ENCODE data around the gene TMEM52B.
"Not testable (repeated sequence)": the region's sequence is repeated elsewhere in the genome, so short reads cannot be mapped to it uniquely, and the experiment has no call there.

Gene TMEM52B

DNA sequence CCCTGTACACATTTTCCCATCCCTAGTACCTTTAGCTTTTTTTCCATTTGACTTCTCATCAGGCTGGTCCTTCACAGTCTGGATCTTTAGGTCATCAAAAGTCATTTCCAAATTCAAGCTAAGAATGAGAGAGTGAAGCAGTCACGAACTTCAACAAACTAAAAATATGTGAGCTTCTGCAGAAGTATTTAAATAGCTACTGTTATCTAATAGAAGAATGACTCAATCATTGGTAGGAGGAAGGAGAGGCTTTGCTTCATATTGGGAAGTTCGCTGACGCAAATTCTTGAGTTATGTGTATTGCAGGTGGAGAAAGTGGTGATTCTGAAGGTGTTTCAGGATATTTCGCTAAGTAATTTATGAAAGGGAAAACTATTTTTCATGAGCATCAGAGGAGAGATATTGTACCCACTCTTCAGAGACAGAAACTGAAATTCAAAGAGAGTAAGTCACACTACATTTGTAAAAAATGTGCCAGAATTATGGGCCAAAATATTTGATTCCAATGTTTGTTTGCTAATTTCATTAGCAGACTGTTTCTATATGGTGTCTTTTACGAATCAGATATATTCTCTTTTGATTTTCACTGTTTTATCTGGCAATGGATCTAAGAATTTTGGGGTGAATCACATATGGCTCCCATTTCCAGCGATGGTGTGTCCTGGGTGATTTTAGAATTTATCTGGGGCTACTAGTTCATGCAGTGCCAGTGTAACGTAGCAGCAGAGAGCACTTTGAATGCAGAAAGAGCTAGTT, 6.7 kb upstream of the TMEM52B start, which contains the start of gene OLR1:
Gene OLR1, minus strand, starts transcription at position 160 of the 756 bp plus-strand sequence. Its CDS starts 55 bp downstream, at position 105.
- no peak for DNase-seq

DNA sequence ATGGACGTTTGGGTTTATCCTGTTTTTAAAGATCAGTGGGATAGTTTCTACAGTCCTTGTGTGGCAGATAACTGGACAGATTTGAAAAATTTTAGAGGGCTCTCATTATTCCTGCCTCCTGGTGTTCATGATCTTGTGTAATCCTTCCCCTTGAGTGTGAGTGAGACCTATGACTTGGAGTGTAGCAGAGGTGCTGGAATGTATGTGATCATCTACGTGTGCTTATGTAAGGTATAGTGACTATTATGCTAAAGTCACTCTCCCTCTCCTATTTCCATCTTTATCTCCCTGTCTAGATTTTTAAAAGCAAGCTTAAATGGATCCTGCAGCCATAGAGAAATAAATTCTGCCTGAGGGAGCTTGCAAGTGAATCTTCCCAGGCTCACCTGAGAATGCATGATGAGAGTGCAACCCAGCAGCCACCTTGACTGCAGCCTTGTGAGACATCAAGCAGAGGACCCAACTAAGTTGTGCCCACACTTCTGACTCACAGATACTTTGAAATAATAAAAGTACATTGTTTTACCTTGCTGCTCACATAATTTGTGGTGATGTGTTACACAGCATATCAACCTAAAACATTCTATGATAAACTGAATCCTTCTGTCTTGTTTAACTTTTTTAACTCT, 3.7 kb upstream of the TMEM52B start:
- DNase-seq: no peak

DNA sequence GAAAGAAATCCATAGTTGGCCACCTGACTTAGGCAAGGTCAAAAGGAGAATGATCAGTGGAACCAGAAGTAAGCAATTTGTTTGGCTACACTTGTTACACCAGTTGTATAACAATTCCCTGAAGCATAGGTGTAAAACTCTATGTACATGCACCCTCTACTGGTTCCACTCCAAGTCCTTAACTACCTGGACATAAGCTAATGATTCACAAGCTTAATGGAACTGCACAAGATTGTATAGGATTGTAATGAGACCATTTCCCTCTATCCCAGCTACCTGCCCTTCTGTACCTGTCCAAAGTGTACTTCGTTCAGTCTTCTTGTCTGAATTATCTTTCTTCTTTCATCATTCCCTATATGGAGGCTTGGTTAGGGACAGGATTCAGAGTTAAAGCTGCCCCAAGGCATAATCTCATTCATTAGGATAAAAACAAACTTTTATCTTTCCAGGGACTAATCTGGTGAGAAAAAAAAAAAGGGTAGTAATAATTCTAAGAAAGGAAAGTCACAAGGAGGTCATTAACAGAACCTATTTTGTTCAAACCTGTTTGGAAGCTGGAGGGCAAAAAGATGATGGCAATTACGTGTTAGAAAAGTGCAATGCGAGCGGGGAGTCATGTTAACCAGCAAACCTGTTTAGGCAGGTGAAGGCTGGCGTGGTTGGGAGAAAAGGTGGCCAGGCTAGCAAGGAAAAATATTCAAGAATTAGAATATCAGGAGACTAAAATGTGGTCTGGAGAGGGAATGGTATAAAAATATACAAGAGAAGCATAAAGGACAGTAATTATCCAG, 2.8 kb upstream of the TMEM52B start:
- DNase-seq: no peak

DNA sequence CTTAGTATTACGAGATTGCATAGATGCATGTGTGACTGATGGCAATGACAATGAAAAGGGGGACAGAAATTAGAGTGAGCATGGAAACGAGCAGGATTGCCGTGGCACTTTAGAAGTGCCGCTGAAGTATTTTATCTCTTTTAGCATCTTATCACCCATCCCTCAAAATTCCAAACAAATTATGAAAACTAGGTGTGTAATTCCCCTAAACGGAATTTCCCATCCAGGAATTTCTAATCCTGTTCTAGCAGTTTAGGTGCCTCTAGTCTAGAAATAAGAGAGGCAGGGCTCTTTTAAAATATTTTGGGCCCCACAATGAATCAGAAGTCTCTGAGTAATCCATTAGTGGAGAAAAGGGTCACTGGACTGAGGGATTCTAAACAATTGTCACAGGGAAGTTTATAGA, 947 bp downstream of the TMEM52B start:
- DNase-seq: no peak

DNA sequence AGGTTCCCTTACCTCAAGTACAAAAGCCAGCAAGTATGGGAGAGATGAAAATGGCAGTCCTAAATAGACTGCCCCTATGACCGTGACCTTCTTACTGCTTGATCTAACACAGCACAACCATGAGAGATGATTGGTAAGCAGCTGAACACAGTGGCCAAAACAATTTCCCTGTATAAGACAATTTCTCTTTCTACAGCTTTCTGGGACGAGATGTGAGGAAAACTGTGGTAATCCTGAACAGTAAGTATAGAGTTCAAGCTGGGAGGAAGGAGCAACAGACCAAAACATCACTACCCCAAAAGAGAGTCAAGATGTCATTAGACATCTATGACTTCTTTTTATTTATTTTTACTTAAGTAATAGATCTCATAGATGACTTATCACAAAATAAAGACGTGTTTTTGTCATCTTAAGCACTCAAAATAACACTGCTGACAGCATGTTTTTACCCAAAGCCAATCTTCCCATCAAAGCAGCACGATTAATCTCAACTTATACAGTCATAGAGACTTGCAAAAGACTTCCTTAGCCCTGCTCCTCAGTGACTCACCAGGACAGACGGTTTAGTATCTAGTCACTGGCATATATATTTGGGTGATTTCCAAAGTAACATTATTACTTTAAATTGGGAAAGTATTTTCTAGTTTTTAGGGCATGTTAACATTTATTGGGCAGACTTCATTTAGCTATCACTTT, 3.7 kb downstream of the TMEM52B start:
- no peak for DNase-seq

DNA sequence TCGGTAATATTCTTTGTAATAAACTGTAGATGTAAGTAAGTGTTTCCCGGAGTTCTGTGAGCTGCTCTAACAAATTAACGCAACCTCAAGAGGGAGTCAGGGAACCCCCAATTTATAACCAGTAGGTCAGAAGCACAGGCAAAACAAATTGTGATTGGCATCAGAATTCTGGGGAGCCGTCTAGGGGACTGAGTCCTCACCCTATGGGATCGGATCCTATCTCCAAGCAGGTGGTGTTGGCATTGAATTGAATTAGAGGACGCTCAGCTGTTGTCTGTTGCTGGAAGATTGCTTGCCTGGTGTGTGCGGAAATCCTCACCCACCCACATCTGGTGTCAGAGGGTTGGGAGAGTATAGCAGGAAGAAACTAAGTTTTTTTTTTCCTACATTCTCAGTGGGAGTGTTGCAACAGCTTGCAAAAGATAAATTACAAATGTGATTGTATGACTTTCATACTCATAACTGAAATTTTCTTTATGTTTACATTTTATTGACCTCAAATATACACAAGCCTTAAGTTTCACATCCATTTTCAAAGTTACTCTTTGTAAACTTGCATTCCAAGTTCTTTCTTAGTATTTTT, 5.5 kb downstream of the TMEM52B start:
- DNase-seq: no peak

DNA sequence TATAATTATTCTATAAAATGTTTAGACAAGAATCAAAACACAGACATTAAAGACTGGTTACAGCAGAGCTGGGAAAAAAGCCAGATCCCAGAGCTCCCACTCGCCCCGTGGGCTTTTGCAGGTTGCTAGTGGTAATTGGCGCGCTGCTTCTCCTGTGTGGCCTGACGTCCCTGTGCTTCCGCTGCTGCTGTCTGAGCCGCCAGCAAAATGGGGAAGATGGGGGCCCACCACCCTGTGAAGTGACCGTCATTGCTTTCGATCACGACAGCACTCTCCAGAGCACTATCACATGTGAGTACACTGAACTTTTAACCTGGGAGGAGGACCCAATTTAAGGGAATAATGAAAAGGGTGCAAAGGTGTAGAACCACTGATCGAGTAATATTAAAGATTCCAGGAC, 7.5 kb downstream of the TMEM52B start:
- no peak for DNase-seq

DNA sequence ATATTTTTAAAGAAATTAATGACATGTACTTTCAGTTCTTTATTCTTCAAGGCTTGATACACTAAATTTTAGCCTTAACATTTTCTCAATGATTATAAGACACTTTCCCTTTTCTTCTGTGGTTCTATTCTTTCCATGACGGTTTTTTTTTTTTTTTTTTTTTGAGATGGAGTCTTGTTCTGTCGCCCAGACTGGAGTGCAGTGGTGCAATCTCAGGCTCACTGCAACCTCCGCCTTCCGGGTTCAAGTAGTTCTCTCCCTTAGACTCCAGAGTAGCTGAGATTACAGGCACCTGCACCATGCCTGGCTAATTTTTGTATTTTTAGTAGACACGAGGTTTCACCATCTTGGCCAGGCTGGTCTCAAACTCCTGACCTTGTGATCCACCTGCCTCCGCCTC, 8.1 kb downstream of the TMEM52B start:
- not testable (repeated sequence) for DNase-seq

DNA sequence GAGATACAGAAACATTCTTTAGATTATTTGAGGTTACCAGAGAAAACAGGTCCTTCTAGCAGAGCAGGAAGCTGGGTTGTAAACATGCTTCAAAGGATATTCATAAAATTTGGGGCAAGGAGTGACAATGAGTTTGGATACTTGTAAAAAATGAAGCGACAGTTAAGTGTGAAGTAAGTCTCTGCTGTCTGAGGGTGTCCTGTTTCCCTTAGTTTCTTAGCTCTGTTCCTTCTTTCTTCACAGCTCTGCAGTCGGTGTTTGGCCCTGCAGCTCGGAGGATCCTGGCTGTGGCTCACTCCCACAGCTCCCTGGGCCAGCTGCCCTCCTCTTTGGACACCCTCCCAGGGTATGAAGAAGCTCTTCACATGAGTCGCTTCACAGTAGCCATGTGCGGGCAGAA, 10.8 kb downstream of the TMEM52B start:
- no peak for DNase-seq

DNA sequence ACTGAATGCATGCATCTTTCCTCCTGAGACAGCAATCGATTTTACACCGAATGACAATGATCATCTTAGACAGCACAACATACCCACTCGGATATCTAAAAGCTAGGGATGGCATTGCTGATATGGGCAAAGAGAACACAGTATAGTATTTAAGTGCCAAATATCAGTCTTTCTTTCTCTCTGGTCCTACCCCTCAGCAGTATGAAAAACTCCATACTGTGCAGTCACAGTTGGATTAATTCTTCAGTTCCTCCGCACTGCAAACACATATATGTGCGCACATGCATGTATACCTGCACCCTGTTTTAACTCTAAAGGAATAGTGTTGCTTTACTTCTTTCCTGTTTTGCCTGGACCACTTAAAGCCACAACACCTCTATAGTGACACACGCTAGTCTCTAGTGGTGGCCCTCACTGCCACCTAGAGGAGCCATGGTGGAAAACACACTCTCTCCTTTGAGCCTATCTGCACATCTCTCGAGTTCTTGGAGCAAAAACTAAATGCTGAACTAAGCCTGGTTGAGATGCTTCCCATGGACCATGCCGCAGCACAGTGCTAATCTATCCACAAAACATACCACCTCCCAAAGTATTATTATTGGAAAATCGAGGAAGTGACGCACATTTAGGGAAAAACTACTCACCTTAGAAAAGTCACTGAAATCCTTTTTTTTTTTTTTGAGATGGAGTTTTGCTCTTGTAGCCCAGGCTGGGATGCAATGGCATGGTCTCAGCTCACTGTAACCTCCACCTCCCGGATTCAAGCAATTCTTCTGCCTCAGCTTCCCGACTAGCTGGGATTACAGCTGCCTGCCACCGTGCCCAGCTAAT, 11.9 kb downstream of the TMEM52B start:
- DNase-seq: no peak

DNA sequence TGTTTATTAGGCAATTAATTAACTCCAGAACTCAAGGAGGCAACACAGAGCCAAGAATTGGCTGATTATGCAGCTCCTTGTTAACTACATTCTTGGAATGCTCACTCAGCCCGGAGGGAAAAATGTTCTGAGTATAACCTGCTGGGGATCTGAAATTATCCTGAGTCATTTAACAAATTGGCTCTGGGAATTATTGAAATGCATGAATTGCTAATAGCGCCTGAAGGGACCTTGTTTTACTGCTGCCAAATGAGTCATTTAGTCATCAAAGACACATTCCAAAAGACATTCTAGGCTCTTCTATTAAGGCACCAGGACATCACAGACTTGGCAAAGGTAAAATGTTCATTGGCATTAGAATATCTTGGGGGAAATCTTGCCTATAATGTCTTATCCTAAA, 13.0 kb downstream of the TMEM52B start:
- DNase-seq: no peak

DNA sequence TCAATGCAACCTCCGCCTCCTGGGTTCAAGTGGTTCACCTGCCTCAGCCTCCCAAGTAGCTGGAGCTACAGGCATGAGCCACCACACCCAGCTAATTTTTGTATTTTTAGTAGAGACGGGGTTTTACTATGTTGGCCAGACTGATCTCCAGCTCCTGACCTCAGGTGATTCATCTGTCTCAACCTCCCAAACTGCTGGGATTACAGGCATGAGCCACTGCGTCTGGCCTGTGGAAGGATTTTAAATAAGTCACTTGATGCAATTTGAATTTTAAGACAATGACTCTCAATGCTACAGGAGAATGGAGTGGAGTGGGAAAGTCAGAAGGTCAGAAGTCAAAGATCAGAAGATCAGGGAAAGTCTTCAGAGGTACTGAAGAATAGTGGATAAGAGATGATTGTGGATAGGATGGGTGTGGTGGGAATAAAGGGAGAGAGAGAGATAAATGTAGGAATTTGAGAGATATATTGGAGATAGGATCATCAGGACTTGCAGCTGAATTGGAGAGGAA, 15.4 kb downstream of the TMEM52B start:
- DNase-seq: no peak

DNA sequence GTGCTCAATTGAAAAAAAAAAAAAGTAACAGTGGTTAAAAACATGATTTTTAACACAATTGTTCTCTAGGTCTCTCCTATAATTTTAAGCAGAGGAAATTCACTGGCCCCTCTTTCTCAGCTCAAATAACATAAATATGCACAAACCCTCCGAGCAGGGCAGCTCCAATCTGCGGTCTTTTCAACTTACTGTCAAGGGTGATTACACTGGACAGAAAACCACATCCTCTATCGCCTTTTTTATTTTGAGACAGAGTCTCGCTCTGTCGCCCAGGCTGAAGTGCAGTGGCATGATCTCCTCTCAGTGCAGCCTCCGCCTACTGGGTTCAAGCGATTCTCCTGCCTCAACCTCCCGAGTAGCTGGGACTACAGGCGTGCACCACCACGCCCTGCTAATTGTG, 17.4 kb downstream of the TMEM52B start:
- DNase-seq: no peak

DNA sequence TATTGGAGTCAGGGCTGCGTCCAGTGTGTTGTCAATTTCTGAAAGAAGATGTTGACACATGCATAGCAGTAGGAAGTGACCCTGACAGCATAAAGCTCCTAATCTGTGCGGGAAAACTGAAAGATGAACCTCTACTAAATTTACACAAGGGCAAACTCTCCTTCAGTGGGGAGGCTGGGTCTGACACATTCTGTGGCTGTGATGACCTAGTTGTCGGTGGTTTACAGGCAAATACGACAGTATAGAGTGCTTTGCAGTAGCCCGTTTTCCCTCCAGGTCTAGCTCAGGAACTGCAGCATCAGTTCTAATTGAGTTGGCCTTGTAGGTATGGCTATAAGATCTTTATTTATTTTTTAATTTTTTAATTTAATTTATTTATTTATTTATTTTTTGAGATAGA, 19.0 kb downstream of the TMEM52B start:
- no peak for DNase-seq

DNA sequence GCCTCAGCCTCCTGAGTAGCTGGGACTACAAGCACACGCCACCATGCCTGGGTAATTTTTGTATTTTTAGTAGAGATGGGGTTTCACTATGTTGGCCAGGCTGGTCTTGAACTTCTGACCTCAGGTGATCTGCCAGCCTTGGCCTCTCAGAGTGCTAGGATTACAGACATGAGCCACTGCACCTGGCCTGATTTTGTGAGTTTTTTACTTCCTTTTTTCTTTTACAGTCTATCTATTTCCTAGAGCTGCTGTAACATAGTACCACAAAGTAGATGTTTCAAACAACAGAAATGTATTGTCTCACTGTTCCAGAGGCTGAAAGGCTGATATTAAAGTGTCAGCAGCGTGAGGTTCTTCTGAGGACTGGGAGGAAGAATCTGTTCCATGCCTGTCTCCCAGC, 25.7 kb downstream of the TMEM52B start:
- DNase-seq: not testable (repeated sequence)

DNA sequence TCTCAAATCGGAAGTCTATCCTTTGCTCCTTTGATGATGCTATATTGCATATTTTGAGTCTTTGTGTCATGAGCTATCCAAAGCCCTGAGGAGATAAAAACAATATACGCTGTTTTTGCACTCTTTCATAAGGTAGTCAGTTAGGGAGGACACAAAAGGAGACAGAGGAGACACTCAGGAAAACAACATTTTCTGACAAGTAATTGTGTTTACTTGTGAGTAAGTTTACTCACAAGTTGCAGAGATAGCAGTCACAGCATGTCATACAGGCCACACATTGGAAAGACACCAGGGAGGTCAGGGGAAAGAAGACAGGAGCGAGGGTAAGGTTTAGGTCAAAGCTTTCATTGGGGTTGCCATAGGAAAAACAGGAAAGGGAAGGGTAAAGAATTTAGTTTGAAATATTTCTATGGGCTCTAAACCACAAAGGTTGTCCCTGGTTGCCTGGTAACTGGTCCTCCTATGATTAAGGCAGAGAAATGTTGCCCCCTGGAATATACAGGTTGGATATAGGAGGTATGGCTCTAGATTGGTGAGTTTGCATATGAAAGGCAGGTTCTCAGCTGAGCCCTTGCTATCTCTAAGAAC, 26.5 kb downstream of the TMEM52B start:
- DNase-seq: no peak

DNA sequence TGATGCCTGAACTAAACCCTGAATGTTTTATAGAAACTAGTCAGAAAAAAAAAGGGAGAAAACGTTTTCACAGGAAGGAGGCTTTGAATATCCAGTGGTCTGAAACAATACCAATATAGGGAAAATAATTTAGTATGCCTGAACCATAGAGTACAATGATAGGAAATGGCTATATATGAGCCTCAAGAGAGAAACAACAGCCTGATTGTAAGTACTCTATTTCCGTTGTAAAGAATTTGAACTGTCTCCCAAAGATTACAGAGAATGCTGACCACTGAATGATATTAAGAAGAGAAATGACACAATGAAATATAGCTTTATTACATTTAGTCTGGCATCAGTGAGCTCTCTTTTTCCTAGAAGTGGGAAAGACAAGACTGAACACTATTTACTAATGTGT, 28.3 kb downstream of the TMEM52B start:
- DNase-seq: no peak

DNA sequence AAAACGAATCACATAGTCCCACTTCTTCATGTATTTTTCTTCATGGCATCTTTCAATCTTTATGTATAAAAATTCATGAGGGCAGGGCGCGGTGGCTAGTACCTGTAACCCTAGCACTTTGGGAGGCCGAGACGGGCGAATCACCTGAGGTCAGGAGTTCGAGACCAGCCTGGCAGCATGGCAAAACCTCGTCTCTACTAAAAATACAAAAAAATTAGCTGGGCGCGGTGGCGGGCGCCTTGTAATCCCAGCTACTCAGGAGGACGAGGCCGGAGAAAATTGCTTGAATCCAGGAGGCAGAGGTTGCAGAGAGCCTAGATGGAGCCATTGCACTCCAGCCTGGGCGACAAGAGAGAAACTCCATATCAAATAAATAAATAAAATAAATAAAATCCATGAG, 31.4 kb downstream of the TMEM52B start:
- DNase-seq: no peak

DNA sequence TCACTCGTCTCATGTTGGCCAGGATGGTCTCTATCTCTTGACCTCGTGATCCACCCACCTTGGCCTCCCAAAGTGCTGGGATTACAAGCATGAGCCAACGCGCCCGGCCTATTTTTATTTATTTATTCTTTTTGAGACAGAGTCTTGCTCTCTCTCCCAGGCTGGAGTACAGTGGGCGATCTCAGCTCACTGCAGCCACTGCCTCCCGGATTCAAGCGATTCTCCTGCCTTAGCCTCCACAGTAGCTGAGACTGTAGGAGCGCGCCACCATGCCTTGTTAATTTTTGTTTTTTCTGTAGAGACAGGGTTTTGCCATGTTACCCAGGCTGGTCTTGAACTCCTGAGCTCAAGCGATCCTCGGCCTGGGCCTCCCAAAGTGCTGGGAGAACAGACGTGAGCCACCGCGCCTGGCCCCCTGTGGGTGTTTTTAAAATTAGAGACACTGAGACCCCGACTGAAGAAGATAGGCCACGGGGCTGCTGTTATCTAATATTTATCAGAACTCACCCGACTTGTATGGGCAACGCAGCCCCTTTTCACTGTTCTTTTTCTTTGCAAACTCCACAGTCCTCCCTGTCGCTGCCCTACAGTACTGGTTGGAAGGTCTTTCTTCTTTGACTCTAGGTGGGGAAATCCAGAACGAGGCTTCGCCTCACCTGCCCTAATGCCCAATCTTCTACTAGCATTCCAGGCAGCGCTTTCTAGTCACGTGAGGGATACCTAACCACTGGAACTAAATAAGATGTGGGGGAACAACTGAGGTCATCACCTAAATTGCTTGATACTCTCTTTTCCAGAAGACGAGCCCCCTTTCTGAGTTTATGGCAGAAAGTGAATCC, 32.5 kb downstream of the TMEM52B start:
- no peak for DNase-seq
